ENCODE results near the gene BCO1.
A peak's percentile ranks its signal among the peaks of the same experiment; 100 is the strongest.

Gene BCO1

DNA sequence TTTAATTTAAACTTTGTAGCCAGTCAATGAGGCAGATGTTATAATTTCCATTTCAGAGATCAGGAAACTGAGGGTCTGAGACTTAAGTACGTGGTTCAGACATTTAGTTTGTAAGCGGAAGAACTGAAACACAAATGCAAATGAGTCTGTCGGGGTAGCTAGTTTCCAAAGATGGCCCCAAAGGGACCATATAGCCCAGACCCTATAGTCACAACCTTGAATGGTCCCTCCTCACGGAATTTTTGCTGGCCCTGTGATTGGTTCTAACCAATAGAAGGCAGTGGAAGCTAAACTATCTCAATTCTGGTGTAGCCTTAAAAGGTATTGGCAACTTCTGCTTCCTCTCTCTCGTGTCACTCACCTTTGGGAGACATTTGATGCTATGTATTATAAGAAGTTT is 7.5 kb upstream of the BCO1 start:
- DNase-seq (ENCODE audit: low read depth, low spot score): no peak

GRCh38 chr16:81232740-81233367 is 5.6 kb upstream of the BCO1 start:
- DNase-seq (ENCODE audit: low read depth, low spot score): no peak

DNA sequence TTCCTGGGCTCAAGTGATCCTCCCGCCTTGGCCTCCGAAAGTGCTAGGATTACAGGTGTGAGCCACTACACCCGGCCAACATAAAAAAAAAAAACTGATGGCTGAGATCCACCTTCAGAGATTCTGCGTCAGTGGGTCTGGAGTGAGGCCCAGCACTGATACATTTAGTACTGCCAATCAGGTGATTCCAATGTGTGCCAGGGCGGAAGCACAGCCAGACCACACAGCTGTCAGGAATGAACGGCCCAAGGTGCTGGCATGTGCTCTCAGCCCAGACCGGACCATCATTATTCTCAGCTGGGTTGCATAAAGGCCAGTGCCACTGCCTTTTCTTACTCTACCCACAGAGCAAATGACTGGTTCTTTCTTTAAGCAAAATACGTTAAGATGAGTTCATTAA is 1.2 kb upstream of the BCO1 start:
- DNase-seq (ENCODE audit: low read depth, low spot score): no peak

DNA sequence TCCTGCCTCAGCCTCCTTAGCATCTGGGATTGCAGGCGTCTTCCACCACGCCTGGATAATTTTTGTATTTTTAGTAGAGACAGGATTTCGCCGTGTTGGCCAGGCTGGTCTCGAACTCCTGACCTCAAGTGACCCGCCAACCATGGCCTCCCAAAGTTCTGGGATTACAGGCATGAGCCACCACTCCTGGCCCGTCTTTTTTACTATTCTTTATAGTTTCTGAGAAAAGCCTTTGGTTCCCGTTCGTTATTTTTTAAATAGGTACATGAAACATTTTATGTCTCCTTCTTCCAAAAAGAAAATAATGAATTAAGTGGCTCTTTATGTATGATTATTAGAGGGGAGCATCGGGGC is 570 bp upstream of the BCO1 start:
- DNase-seq (ENCODE audit: low read depth, low spot score): no peak

- DNase-seq (ENCODE audit: low read depth, low spot score): no peak
Measured at GRCh38 chr16:81239367-81240121, 1.1 kb downstream of the BCO1 start.

DNA sequence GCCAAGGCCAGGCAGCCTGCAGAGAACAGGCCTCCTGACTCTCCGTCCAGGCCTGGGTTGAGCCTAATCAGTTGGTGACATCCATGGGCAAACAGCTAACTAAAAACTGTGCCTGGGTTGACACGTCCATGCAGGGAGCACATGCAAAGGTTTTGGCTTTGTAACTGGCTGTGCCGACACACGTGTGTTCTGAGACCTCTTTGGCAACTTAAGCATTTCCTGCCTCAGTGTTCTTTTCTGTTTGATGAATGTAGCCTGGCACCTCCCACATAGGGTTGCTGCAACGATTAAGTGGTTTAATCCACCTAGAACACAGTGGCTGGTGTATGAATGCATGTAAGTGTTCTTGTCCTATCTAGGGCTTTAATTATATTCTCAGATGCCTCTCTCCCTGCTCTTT is 3.2 kb downstream of the BCO1 start:
- DNase-seq (ENCODE audit: low read depth, low spot score): no peak

GRCh38 chr16:81242977-81243618 is 4.6 kb downstream of the BCO1 start:
- DNase-seq (ENCODE audit: low read depth, low spot score): no peak

DNA sequence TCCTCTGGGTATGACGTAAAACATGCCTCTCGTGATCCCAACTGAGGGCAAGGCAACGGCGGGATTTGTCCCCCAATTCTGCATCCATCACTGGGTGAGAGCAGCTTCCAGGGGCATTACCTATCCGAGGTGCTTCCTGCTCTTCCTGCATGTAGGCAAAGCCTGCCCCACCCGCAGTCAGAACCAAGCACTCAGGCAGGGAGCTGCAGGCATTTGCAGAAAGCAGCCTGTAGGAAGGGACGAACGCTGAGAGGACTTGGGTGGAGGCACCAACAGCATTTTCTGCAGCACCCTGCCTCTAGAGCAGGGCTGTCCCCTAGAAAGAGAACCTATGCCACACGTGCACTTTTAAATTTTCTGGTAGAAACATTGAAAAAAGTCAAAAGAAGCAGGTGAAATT is 5.5 kb downstream of the BCO1 start:
- DNase-seq (ENCODE audit: low read depth, low spot score): no peak

- peak; percentile 78 for DNase-seq (ENCODE audit: low read depth, low spot score)
Measured at GRCh38 chr16:81251871-81252270, 13.4 kb downstream of the BCO1 start.

DNA sequence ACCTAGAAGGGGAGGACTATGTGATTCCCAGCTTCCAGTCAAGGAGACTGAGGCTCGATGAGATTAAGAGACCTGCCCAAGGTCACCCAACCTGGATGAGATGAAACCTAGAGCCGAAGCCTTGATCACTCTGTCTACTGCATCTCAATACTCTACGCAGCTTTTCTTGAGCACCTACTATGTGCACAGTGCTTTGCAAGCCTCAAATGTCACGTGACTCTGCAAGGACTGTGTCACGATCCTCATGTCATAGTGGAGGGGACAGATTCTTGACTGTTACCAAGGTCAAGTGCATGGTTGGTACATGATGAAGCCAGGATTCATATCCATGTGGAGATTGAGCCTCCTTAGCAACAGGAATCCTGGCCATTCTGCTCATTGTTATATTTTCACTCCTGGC is 14.7 kb downstream of the BCO1 start:
- no peak for DNase-seq (ENCODE audit: low read depth, low spot score)

GRCh38 chr16:81254922-81255526 is 16.5 kb downstream of the BCO1 start:
- DNase-seq (ENCODE audit: low read depth, low spot score): no peak

GRCh38 chr16:81259916-81260315 is 21.4 kb downstream of the BCO1 start:
- DNase-seq (ENCODE audit: low read depth, low spot score): no peak

GRCh38 chr16:81261049-81261648 is 22.7 kb downstream of the BCO1 start:
- DNase-seq (ENCODE audit: low read depth, low spot score): peak; percentile 45

GRCh38 chr16:81263470-81264220 is 25.2 kb downstream of the BCO1 start:
- DNase-seq (ENCODE audit: low read depth, low spot score): no peak

- DNase-seq (ENCODE audit: low read depth, low spot score): no peak
Measured at GRCh38 chr16:81264386-81264785, 25.9 kb downstream of the BCO1 start.

GRCh38 chr16:81265052-81265451 is 26.6 kb downstream of the BCO1 start:
- DNase-seq (ENCODE audit: low read depth, low spot score): no peak

GRCh38 chr16:81265658-81266451 is 27.4 kb downstream of the BCO1 start:
- no peak for DNase-seq (ENCODE audit: low read depth, low spot score)

GRCh38 chr16:81266680-81267095 is 28.2 kb downstream of the BCO1 start:
- no peak for DNase-seq (ENCODE audit: low read depth, low spot score)

DNA sequence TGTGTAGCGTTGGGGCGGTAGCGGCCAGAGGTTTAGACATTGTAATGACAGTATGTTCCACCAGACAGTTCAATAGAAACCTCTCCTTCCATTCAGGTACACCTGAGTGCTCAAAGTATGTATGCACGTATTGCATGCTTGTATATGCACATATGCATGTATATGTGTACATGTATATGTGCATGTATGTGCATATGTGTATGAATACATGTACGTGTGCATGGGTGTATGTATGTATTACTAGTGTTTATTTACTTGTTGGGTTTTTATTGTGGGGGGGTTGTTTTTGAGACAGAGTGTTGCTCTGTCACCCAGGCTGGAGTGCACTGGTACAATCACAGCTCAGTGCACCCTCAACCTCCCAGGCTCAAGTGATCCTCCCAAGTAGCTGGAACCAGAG is 30.0 kb downstream of the BCO1 start:
- no peak for DNase-seq (ENCODE audit: low read depth, low spot score)

DNA sequence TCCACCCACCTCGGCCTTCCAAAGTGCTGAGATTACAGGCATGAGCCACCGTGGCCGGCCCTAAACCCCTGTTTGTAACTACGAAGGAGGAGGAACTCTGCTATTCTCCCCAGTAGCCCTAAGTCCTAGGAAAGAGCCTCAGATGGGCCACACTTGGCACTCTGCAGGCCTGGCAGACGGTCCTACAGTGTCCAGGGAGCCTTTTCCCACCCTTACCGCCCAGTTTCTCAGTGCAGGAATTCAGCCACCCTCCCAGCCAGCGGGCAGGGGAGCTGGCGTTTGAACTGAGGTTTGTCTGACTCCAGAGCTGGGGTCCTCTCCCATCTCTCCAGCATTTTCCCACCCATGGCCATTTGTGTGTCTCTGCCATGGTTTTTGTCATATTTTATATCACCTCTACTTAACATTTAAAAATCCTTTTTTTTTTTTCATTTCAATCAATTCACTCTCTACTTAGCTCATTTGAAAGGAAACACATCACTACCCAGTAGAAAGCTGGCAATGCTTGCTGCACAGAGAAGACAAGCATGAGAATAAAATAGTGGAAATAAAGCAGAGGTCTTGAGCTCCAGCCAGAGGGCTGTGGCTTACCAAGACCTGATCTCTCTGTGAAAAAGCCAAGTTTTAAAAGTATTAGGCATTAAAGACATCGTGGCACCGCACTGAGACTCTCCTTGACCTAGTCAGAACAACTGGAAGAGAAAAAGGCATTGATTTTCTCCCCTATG is 34.9 kb downstream of the BCO1 start:
- no peak for DNase-seq (ENCODE audit: low read depth, low spot score)
